Measurements from ENCODE around the gene AOAH.

Gene AOAH

DNA sequence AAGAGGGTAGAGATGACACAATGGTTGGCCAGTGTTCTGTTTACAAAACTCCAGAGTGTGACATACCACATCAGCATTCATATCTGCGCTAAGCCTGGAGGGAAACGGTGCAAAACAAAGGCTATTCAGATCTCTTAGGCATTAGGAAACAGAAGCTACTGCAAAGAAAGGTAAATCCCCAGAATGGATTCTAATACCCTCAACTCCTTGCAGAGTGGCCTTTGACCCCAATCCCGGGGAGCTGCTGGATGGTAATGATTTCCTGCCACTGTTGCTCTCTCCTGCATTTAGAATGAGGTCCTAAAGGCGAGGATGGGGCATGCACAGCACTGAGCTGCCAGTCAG lies 65.2 kb downstream of the AOAH start:
- no peaks in the 10 kb centered on the region for H3K27me3 ChIP-seq (ENCODE audit: insufficient read depth, low read depth, severe bottlenecking)
- no peak overlapping the region for H3K4me3 ChIP-seq (ENCODE audit: low read depth, low read length)
- TF ChIP-seq, protein P1, sequence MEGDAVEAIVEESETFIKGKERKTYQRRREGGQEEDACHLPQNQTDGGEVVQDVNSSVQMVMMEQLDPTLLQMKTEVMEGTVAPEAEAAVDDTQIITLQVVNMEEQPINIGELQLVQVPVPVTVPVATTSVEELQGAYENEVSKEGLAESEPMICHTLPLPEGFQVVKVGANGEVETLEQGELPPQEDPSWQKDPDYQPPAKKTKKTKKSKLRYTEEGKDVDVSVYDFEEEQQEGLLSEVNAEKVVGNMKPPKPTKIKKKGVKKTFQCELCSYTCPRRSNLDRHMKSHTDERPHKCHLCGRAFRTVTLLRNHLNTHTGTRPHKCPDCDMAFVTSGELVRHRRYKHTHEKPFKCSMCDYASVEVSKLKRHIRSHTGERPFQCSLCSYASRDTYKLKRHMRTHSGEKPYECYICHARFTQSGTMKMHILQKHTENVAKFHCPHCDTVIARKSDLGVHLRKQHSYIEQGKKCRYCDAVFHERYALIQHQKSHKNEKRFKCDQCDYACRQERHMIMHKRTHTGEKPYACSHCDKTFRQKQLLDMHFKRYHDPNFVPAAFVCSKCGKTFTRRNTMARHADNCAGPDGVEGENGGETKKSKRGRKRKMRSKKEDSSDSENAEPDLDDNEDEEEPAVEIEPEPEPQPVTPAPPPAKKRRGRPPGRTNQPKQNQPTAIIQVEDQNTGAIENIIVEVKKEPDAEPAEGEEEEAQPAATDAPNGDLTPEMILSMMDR (IDR thresholded peaks at IDR 0.05; ENCODE audit: low read depth, low read length): no peak
- H3K9me3 ChIP-seq (ENCODE audit: severe bottlenecking): no peaks in the 10 kb centered on the region
- H3K36me3 ChIP-seq: no peaks in the 10 kb centered on the region
- DNase-seq: no peak
- no peak overlapping the region for H3K27ac ChIP-seq

DNA sequence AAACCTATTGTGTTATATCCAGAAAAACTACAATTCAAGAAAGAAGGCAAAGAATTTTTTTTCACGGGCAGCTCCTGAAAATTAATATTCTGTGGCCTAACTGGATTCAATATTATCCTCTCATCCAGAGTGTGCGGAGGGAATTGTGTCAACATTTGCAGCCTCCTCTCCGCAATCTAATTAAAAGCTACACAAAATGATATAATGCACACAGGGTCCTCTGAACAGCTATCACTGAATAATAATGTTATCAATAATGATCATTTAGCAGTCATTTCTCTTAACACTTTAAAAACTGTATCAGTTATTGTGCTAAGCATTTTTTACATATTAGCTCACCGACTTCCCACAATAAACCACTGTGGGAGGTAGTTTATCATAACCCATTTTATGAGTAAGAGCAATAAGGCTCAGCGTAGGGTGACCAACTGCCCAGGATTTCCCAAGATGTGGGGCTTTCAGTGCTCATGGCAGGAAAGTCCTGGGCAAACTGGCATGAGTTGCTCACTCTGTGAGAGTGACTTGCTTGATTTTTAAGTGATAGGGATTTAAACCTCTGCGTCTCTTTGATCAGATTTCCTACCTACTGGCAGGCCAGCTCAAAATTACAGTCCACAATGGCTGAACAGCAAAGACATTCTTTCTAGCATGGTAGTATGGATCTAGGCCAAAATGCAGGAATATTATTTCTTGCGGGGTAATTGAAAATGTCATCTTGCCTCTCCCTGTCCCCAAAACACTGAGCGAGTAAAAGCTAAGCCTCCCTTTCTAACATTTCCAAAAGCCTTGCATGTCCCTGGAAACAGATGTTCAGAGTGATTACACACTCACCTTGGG lies 65.7 kb downstream of the AOAH start:
- TF ChIP-seq, protein P1 (IDR thresholded peaks at IDR 0.05; ENCODE audit: low read depth, low read length): no peak
- Histone ChIP-seq H3K27me3 (ENCODE audit: insufficient read depth, low read depth, severe bottlenecking) (no peaks in the 10 kb centered on the region), H3K9me3 (ENCODE audit: severe bottlenecking) (no peaks in the 10 kb centered on the region), H3K4me3 (ENCODE audit: low read depth, low read length) (no peak overlapping the region), H3K36me3 (no peaks in the 10 kb centered on the region), H3K27ac (no peak overlapping the region)
- no peak for DNase-seq

DNA sequence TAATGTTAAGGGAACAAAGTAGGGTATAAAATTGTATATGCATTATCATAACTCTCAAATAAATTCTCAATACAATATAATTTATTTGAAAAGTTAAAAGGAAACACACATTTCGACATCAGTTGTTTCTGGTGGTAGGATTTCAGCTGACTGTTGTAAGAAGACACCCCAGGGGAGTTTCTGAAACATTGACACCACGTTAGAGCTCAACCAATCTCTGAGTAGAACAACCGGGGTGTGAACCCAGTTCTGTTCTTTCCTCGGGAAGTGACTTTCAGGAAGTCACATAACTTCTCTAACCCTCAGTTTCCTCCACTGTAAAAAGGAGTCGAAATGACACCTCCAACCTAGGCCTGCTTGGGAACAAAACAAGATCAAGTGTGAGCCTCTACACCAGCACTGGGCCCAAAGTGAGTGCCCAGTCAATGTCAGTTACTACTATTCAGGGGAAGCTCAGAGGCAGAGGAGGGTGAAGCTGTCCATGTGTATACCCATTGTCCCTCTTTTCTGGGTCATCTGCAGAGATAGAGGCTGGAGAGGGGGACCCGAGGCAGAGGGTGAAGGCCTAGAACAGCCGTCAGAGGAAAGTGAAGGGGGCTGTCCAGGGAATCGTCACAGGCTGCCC lies 67.1 kb downstream of the AOAH start:
- no peak for DNase-seq
- no peak overlapping the region for H3K27ac ChIP-seq
- H3K36me3 ChIP-seq: no peaks in the 10 kb centered on the region
- TF ChIP-seq, protein P1 (IDR thresholded peaks at IDR 0.05; ENCODE audit: low read depth, low read length): no peak
- H3K4me3 ChIP-seq (ENCODE audit: low read depth, low read length): no peak overlapping the region
- no peaks in the 10 kb centered on the region for H3K9me3 ChIP-seq (ENCODE audit: severe bottlenecking)
- no peaks in the 10 kb centered on the region for H3K27me3 ChIP-seq (ENCODE audit: insufficient read depth, low read depth, severe bottlenecking)

DNA sequence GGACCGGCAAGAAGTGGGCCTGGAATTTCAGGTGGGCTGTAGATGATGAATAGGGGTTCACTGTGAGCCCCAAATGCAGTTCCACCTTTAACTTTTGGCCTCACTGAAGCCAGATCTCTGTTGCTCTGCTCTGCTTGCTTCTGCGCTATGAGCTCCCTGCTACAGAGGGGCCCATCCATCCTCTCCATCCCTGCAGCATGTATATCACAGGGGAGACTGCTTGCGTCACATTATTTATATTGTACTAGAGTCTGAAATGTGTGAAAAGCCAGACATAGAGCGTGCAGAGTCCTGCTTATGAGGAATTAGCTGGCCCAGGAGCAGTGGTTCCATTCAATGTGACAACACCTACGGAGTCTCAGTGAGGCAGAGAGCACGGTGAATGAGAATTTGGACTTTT lies 69.9 kb downstream of the AOAH start:
- no peak overlapping the region for H3K4me3 ChIP-seq (ENCODE audit: low read depth, low read length)
- no peaks in the 10 kb centered on the region for H3K36me3 ChIP-seq
- H3K27ac ChIP-seq: no peak overlapping the region
- no peak for DNase-seq
- H3K9me3 ChIP-seq (ENCODE audit: severe bottlenecking): no peaks in the 10 kb centered on the region
- H3K27me3 ChIP-seq (ENCODE audit: insufficient read depth, low read depth, severe bottlenecking): no peaks in the 10 kb centered on the region
- TF ChIP-seq, protein P1 (IDR thresholded peaks at IDR 0.05; ENCODE audit: low read depth, low read length): no peak

DNA sequence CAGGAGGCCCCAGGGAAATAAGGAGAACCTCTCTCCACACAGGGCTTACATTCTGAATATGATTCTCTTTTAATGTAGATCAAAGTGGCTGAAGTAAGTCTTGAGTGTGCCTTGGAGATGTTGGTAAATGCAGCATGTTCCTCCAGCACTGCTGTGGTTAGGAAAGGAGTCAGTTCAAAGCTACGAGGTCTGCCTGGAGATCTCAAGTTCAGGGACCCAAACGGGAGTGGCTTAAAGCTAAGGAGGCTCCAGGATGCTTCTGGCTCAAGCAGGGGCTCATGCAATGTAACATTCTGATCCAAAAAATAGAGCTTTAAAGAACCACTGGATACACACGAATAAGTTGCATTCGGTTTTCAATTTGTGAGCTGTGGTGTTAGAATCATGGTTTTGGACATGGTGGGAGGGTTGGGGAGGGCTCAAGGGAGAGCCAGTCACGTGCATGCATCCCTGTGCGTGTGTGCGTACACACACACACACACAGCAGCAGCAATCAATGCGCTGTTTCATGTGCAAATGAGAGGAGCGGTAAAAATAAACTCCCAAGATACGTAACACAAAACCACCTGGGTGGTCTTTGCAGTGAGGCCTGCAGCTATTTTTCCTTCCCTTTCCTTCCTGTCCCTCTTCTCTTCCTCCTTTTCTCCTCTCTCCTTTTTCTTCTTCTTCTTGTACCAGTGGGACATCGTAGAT lies 70.5 kb downstream of the AOAH start:
- Histone ChIP-seq H3K4me3 (ENCODE audit: low read depth, low read length) (no peak overlapping the region), H3K9me3 (ENCODE audit: severe bottlenecking) (no peaks in the 10 kb centered on the region), H3K27ac (no peak overlapping the region), H3K36me3 (no peaks in the 10 kb centered on the region), H3K27me3 (ENCODE audit: insufficient read depth, low read depth, severe bottlenecking) (no peaks in the 10 kb centered on the region)
- TF ChIP-seq, protein P1 (IDR thresholded peaks at IDR 0.05; ENCODE audit: low read depth, low read length): no peak
- DNase-seq: no peak

All from WERI-Rb-1 (cell line).